ENCODE data around the gene METAP1.

DNA sequence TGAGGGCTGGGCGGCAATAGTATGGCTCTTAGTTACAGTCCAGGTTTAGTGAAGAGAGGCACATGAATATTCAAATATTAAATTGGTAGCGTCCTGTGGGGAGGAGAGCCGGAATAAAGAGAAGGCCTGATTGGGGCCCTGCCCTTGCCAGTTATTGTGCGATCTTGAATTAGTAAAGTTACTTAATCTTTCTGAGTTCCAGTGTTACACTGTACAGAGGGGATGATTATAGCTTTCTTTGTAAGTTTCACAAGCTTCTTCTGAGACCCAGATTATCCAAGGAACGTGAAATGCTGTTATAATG lies 1.2 kb downstream of the METAP1 start:
- TF ChIP-seq, protein P1, sequence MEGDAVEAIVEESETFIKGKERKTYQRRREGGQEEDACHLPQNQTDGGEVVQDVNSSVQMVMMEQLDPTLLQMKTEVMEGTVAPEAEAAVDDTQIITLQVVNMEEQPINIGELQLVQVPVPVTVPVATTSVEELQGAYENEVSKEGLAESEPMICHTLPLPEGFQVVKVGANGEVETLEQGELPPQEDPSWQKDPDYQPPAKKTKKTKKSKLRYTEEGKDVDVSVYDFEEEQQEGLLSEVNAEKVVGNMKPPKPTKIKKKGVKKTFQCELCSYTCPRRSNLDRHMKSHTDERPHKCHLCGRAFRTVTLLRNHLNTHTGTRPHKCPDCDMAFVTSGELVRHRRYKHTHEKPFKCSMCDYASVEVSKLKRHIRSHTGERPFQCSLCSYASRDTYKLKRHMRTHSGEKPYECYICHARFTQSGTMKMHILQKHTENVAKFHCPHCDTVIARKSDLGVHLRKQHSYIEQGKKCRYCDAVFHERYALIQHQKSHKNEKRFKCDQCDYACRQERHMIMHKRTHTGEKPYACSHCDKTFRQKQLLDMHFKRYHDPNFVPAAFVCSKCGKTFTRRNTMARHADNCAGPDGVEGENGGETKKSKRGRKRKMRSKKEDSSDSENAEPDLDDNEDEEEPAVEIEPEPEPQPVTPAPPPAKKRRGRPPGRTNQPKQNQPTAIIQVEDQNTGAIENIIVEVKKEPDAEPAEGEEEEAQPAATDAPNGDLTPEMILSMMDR (conservative IDR thresholded peaks at IDR 0.05; ENCODE audit: low read depth in 2 of 2): no peak
- TF ChIP-seq JUNB (IDR thresholded peaks at IDR 0.05; ENCODE audit: unreplicated experiment): no peak
- no peak for TF ChIP-seq CREB1 (CRISPR knock-in tag; IDR thresholded peaks at IDR 0.05; ENCODE audit: low read depth)
- TF ChIP-seq NANOG (IDR thresholded peaks at IDR 0.05; ENCODE audit: borderline replicate concordance): no peak

All from GM23338 (cell line).